A549 (cell line): Measurements from ENCODE around the gene FSTL4.

Experiments used
- EHMT2 ChIP-seq: fragments of 200-600 bp; sonication (generic); IDR thresholded peaks from 2 replicates; pipeline ENCODE4 v1.6.1; 2016; ENCODE audit warnings: antibody characterized with exemption, low read depth, mild to moderate bottlenecking, moderate library complexity
- MAX ChIP-seq: IDR thresholded peaks from 2 replicates; pipeline ENCODE4 v1.6.1; 2012
- MYC ChIP-seq: IDR thresholded peaks from 2 replicates; pipeline ENCODE4 v1.6.1; 2012; ENCODE audit warnings: mild to moderate bottlenecking, inconsistent platforms, low read length, improper control_type of control experiment, borderline replicate concordance

DNA sequence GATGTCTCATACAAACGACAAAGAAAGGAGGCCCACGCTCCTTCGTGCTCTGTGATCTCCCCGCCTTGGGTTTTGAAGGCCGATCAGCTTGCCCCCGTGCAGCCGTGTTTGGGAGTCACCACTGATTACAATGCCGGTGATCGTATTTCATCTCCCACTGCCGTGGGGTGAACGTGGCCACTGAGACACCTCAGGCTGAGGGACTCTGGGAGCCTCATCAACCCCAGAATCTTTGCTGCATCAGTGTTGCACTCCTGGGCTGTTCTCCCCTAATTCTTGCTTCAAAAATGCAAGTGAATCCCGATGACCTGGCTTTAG is 366.3 kb downstream of the FSTL4 start:
- TF ChIP-seq EHMT2 (no peak), MYC (no peak), MAX (no peak)
